NCI-H146 treated with DMSO at 0.1 percent for 48 hours (cell line): ENCODE measurements around the gene ARL4A.

Experiments
- DNase-seq: peaks from one replicate; lab custom pipeline; 2025; ENCODE audit not compliant: unreplicated experiment; lab: John Stamatoyannopoulos, UW

The ARL4A gene

GRCh38 chr7:12722636-12723605 is 35.5 kb downstream of the ARL4A start:
- no peak for DNase-seq

- DNase-seq = no peak
These were observed 38.3 kb downstream of the ARL4A start for GRCh38 chr7:12725575-12726316.

GRCh38 chr7:12726908-12727307 is 39.5 kb downstream of the ARL4A start:
- DNase-seq = no peak

GRCh38 chr7:12727455-12728191 is 40.2 kb downstream of the ARL4A start:
- DNase-seq = no peak

- no peak for DNase-seq
These were observed 40.7 kb downstream of the ARL4A start for GRCh38 chr7:12728192-12728538.

GRCh38 chr7:12729112-12729511 is 41.7 kb downstream of the ARL4A start:
- DNase-seq = peak; percentile 80

GRCh38 chr7:12730523-12730922 is 43.1 kb downstream of the ARL4A start:
- no peak for DNase-seq

GRCh38 chr7:12731214-12731656 is 43.8 kb downstream of the ARL4A start:
- no peak for DNase-seq

GRCh38 chr7:12731775-12732174 is 44.3 kb downstream of the ARL4A start:
- no peak for DNase-seq

GRCh38 chr7:12732428-12732827 is 45.0 kb downstream of the ARL4A start:
- no peak for DNase-seq

GRCh38 chr7:12735923-12736322 is 48.5 kb downstream of the ARL4A start:
- no peak for DNase-seq

GRCh38 chr7:12737373-12737772 is 49.9 kb downstream of the ARL4A start:
- DNase-seq = no peak

- no peak for DNase-seq
These were observed 50.4 kb downstream of the ARL4A start for GRCh38 chr7:12737836-12738235.

GRCh38 chr7:12738665-12739064 is 51.2 kb downstream of the ARL4A start:
- no peak for DNase-seq
